ENCODE measurements around the gene GTF2A2.

- TF ChIP-seq GATA2 (IDR thresholded peaks at IDR 0.05; ENCODE audit: low read depth, low read length) (no peak), GATA3 (IDR thresholded peaks at IDR 0.05; ENCODE audit: low read depth, low read length) (no peak)
Observed at GRCh38 chr15:59676565-59676964, 19.2 kb upstream of the GTF2A2 start.
